Osteoblast (primary cell): ENCODE data around the gene TMEM271. TPM values are rescaled to one million over a fixed set of nuclear protein-coding genes. Genes with fewer than 3 reads are reported as not detected.
A peak's percentile ranks its signal among the peaks of the same experiment; 100 is the strongest.

Experiments used
- DNase-seq: peaks from one replicate; pipeline ENCODE4 v3.0.0; 2011; ENCODE audit warnings: low spot score, mixed read lengths; ENCODE audit not compliant: insufficient read length; ENCODE audit errors: missing footprints
- H2AFZ ChIP-seq: 2 replicates; pipeline ENCODE4 v1.6.0; 2011; ENCODE audit warnings: mild to moderate bottlenecking, low read length
- H3K27ac ChIP-seq: 2 replicates; pipeline ENCODE4 v1.5.1; 2011; ENCODE audit warnings: mild to moderate bottlenecking, low read depth, low read length, moderate library complexity
- H3K27me3 ChIP-seq: 2 replicates; pipeline ENCODE4 v1.6.0; 2012; ENCODE audit warnings: mild to moderate bottlenecking, control low read depth, inconsistent platforms, low read length, moderate library complexity; ENCODE audit not compliant: insufficient read depth
- H3K36me3 ChIP-seq: 2 replicates; pipeline ENCODE4 v1.5.1; 2011; ENCODE audit warnings: mild to moderate bottlenecking, low read length, control low read depth, moderate library complexity; ENCODE audit not compliant: insufficient read depth
- H3K4me1 ChIP-seq: 2 replicates; pipeline ENCODE4 v1.5.1; 2011; ENCODE audit warnings: mild to moderate bottlenecking, low read length, control low read depth, moderate library complexity; ENCODE audit not compliant: insufficient read depth
- H3K4me2 ChIP-seq: 2 replicates; pipeline ENCODE4 v1.6.0; 2011; ENCODE audit warnings: mild to moderate bottlenecking, low read length; ENCODE audit not compliant: insufficient read depth
- H3K4me3 ChIP-seq: fragments of 200-600 bp; sonication (generic); 3 replicates; pipeline ENCODE4 v1.5.1; 2012; ENCODE audit warnings: mild to moderate bottlenecking, low read length, inconsistent platforms; ENCODE audit not compliant: insufficient read depth
- H3K79me2 ChIP-seq: 2 replicates; pipeline ENCODE4 v1.6.0; 2012; ENCODE audit warnings: mild to moderate bottlenecking, low read length, control low read depth, inconsistent platforms; ENCODE audit not compliant: insufficient read depth
- H3K9me3 ChIP-seq: 2 replicates; pipeline ENCODE4 v1.5.1; 2011; ENCODE audit warnings: low read depth, low read length, control low read depth
- H4K20me1 ChIP-seq: 2 replicates; pipeline ENCODE4 v1.6.0; 2012; ENCODE audit warnings: mild to moderate bottlenecking, low read length, control low read depth; ENCODE audit not compliant: insufficient read depth
- CTCF ChIP-seq: IDR thresholded peaks from 2 replicates; pipeline ENCODE4 v1.5.1; 2011; ENCODE audit warnings: mild to moderate bottlenecking, low read depth, low read length, moderate library complexity; ENCODE audit errors: extremely low read depth
- total RNA-seq: library from RNA; depleted of rRNA; stranded (reverse); fragments of >200 nt; gene quantifications from 2 replicates; pipeline ENCODE4 v1.2.3, GENCODE V29; 2012

The TMEM271 gene
- total RNA-seq, 1 donor: not detected

- H3K27me3 ChIP-seq: peaks cover 38% of the 10 kb centered on the region
- H3K4me2 ChIP-seq: no peak overlapping the region
- peak; percentile 34 for DNase-seq
- H3K79me2 ChIP-seq: no peaks in the 10 kb centered on the region
- no peak overlapping the region for H2AFZ ChIP-seq
- TF ChIP-seq CTCF: no peak
- H3K9me3 ChIP-seq: no peaks in the 10 kb centered on the region
- no peaks in the 10 kb centered on the region for H3K4me1 ChIP-seq
- H3K36me3 ChIP-seq: no peaks in the 10 kb centered on the region
- no peaks in the 10 kb centered on the region for H4K20me1 ChIP-seq
- H3K4me3 ChIP-seq: no peak overlapping the region
- no peak overlapping the region for H3K27ac ChIP-seq
Observed at GRCh38 chr4:581181-581580, 5.1 kb upstream of the TMEM271 start.

GRCh38 chr4:579543-580175 is 3.6 kb upstream of the TMEM271 start:
- no peak for TF ChIP-seq CTCF
- Histone ChIP-seq H3K79me2 (no peaks in the 10 kb centered on the region), H3K36me3 (no peaks in the 10 kb centered on the region), H2AFZ (no peak overlapping the region), H3K9me3 (no peaks in the 10 kb centered on the region), H3K4me2 (no peak overlapping the region), H4K20me1 (no peaks in the 10 kb centered on the region), H3K27me3 (peaks cover 41% of the 10 kb centered on the region), H3K4me1 (no peaks in the 10 kb centered on the region), H3K27ac (no peak overlapping the region), H3K4me3 (no peak overlapping the region)
- DNase-seq: peak; percentile 53

GRCh38 chr4:578451-579443 is 2.7 kb upstream of the TMEM271 start:
- no peak overlapping the region for H3K4me3 ChIP-seq
- no peaks in the 10 kb centered on the region for H4K20me1 ChIP-seq
- no peak overlapping the region for H3K27ac ChIP-seq
- H3K36me3 ChIP-seq: no peaks in the 10 kb centered on the region
- H3K9me3 ChIP-seq: no peaks in the 10 kb centered on the region
- no peak overlapping the region for H3K4me2 ChIP-seq
- no peaks in the 10 kb centered on the region for H3K4me1 ChIP-seq
- peak; percentile 75 for DNase-seq
- H2AFZ ChIP-seq: no peak overlapping the region
- no peak for TF ChIP-seq CTCF
- H3K79me2 ChIP-seq: no peaks in the 10 kb centered on the region
- H3K27me3 ChIP-seq: peaks cover 50% of the 10 kb centered on the region
